HG03521 (cell line): ENCODE measurements around the gene TC2N.
"Not testable (repeated sequence)": the region's sequence is repeated elsewhere in the genome, so short reads cannot be mapped to it uniquely, and the experiment has no call there.

Experiments
- ATAC-seq: cut with Tn5 transposase; IDR thresholded peaks from one replicate; pipeline ENCODE4 v1.9.1; 2021; ENCODE audit warnings: mild to moderate bottlenecking, moderate library complexity; ENCODE audit not compliant: unreplicated experiment

TC2N gene

DNA sequence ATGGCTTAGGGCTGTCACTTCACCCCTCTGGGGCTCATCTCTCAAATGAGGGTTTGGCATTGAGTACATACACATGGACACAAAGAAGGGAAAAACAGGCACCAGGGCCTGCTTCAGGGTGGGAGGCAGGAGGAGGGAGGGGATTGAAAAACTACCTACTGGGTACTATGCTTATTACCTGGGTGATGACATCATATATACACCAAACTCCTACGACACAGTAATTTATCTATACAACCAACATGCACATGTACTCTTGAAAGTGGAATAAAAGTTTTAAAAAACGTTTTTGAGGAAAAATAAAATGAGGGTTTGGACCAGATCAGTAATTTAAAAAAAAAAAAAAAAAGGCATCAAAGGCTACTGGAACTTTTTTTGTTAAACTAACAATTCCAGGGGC lies 3.6 kb upstream of the TC2N start:
- no peak for ATAC-seq

DNA sequence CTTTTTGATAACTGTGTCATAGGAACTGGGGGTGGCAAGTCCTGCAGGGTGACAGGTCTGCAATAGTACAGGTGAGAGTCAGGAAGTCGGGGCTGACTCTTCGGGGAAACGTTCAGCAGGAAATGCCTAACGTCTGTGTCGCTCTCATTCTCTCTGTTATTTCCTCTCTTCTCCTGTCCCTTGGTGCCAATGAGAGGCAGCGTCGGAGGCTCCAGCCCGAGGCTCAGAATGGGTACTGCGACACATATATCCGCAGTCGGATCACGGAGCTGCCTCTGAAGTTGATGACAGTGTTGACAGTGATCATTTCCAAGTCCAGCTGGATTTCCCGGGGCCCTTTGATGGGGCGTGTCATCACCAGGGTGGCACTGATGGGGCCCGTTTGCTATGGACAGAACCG lies 2.7 kb upstream of the TC2N start:
- ATAC-seq = no peak

DNA sequence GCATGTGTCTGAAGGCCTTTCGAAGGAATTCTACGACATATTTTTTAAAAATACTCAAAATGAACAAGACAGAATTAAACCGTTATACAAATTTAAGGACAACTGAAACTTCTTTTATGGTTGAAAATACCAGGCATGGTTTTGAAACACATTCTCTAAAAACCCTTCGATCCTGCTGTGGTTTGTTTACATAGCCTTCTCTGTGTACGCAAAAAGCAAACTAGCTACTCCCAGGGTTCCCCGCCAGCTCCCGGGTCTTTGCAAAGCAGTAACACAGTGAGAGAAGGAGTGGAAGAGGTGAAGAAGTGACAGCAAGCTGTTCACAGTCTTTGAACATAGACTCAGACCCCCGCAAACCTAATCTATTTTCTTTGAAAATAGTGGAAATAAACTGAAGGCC lies 2.2 kb upstream of the TC2N start:
- ATAC-seq = no peak

DNA sequence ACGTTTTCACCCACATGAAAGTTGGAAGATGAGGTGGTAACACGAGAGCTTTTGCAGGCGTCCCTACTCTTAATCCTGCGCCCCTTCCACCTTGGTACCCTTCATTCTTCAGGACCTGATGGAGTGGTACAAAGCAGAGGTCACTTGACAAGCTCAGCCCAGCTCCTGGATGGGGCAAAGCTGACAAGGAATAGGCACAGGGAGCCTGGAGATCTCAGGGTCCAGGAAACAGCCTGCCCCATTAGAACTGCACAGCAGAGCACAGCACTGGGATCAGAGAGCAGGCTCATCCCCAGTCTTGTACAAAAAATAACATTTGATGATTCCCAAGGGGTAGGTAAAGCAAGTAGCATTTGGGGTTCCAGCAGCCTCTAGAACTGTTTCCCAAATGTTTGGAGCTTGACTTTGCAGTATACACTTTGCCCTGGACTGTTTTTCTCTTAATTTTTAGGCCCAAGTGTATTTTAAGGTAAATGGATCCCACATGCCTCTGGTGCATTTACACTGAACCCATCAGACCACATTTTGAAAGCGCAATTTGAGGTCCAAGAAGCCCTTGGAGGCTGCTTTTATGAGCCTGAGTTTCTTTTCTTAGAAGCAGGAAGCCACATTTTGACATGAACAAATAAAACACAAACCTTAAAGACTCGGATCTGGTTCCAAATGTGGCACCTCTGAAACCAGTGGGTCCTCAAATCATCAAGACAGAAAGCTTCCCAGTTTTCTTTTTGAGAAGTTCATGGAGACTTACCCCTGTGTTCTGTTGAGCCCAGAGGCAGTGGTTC lies 633 bp downstream of the TC2N start:
- ATAC-seq = no peak

DNA sequence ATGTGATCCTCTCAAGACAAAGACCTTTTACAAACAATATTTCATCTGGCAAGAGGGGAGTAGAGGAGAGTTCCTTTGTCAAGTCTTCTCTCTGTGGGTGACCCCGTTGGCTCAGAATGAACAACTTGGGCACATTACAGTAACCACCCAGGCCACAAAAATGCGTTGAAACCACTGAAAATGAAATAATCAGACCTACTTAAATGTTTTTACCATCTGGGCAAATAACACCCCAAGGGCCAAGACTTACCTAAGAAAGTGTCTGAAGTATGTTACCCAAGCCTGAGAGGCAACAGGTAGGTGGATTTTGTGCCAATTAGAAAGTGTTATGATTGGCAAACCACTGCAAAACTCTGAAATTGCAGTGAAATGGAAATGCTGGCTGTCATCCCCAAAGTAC lies 1.3 kb downstream of the TC2N start:
- ATAC-seq = no peak

DNA sequence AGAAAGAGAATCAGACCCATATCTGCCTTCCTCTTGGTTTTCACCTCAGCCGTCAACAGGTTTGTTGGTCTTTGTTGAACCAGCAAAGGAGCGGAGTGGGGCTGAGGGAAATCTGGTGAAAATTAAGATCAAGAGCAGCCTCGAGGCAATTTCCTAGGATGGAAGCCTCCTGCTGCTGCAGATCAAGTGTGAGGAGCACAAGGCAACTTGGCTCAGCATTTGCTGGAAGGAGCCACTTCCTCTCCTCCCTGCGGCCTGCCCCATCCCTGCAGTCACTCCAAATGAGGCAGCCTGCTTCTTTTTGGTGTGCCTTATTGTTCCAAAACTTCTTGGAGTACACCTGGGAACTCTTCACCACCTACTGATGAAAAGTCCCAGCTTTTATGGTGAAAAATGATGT lies 4.9 kb downstream of the TC2N start:
- ATAC-seq = no peak

DNA sequence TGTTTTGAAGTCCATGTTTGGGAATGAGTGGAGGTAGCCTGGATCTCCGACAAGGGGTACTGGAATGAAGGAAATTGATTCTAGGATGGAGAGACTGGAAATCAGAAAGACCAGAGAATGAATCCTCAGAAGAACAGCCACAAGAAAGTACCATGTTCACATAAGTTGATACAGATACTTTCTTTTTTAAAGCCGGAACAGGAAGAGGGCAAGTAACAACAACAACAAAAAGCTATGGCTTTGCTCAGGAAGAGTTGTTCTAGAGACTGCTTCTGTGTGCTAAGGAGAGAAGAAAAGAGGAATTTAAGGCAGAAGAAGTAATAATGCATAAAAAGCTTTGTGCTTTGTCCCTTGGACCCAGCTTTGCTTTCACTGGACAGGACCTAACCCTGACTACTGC lies 6.2 kb downstream of the TC2N start:
- no peak for ATAC-seq

DNA sequence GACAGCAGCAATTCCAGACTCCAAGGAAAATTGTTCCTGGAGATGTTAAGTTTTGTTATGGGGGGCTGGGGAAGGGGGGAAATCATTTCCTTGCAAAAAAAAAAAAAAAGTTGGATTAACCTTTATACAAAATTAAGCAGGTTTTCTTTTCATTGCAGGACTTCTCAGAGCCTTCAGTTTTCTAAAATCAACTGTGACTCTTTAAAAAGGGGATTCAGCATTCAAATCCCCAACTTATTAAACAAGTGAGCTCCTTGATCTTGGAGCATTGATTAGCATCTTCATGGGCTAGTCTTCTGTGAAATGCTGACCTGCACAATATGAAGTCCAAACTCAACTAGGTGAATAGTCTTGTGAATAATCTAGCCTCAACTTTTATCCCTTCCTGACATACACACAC lies 7.1 kb downstream of the TC2N start:
- ATAC-seq = no peak

DNA sequence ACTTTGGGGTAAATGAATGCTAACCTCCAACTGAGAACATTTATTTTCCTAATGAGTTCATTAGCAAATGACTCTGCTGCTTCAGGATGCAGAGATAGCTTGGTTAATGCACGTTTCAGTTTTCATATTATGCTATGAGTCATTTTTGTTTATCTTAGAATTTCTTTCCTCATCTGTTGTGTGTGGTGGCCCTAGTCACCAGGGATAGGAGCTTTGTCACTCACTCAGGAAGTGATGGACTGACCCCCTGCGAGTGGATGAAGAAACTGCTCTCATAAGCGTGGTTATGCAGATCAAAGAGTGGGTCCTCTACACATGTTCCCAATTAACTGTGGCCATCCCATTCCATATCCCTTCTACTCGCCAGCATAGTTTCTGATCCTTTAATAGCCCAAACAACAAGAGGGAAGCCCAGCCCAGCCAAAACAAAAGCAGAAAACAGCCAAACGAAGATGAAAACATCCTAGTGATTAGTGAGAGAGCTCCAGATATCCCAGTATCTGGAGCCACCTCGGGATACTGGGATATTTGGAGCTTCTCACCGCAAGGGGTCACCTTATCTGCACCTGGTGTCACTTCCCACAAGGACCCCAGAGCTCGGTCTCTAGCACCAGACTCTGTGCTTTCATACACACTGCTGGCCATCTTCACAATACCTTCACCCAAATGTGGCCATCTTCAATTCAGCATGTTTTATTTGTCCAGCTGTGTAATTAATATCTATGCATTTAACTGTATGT lies 8.6 kb downstream of the TC2N start:
- no peak for ATAC-seq

DNA sequence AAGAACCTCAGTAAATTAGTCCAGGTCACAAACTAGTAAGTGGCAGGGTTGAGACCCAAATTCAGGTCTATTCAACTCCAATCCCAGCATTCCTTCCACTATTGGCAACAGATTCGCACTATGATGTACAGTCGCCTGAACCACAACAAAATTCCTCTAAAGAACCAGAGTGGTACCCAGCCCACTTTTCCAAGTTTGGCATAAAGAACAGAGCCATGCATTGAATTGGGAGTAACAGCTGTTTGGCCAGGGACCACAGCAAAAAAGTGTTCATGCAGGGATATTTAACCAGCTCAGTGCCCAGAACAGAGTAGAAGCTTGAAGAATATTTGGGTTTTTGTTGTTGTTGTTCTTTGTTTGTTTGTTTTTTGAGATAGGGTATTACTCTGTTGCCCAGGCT lies 9.7 kb downstream of the TC2N start:
- no peak for ATAC-seq

DNA sequence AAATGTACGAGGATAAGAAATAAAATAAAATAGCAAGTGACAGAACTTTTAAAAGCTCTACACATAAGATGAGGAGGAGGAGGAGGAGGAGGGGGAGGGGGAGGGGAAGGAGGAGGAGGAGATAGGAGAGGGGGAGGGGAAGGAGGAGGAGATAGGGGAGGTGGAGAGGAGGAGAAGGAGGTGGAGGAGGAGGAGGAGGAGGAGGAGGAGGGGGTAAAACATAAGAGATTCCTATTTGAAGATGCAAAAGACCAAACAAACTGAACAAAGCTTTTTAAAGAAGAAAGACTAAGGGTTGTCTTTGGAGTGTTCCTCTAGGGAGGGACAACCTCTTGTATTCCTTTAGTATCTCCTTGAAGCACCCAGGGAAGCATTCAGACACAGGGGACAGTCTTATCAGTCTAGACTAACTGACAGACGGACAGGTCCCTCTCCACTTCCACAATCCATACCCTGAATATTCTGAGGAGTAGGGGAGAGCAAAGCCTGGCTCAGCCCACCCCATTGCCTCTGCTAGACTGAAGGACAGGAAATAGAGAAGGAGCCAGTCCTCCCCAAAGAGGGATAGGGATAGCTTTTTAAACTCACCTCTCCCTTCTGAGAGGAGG lies 12.9 kb downstream of the TC2N start:
- no peak for ATAC-seq

DNA sequence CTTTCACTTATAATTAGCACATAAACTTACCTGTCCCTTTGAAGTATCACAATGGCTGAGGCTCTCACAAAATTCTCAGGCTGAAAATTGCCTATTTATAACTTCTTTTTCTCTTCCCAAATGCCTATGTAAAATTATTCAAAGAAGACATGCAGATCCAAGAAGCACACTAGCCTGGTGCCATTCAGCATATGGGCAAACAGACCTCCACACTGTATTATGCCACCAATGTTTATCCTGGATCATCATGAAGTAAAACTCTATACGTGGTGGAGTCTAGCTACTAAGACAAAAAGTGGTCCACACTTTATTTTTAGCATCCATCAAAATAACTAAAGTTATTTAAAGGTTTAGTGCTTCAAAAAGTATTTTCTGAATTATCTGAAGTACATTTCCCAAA lies 15.8 kb downstream of the TC2N start:
- ATAC-seq = no peak

DNA sequence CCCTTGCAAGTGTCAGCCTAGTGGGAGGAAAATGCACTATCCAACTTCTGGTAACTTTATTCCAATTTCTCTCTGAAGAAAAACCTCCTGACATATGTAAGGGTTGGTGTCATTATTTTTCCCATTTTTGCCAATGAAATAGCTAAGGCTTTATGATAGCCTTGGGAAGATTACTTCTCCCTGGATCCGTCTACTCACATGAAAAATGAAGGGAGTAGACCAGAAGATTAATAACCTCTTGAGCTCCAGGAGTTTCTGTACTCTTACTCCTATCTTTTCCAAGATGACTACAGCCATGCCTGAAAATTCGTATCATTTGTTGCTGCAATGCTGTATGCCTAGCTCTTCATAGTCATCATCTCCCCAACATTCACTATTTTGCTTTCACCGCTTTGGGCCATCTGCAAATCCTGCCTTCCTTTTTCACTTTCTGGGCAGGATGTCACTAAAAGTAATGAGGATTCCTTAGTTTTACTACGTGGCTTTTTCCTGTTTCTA lies 18.8 kb downstream of the TC2N start:
- ATAC-seq = no peak

DNA sequence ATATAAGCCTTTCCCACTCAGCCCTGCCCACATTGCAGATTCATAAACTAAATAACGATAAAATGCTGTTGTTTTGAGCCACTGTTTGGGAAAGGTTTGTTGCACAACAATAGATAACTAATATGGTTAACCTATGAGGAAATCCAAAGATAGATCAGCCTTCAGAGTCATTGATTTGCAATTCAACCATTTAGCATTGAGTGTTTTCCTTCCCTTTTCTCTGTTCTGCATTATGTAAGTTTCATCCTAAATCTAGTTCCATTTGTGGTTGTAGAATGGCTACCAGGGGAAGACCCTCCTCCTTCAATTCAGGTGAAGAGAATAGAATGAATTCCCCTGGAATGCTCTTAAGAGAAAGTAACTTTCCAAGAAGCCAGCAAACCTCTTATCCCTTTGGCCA lies 19.6 kb downstream of the TC2N start:
- ATAC-seq = no peak

DNA sequence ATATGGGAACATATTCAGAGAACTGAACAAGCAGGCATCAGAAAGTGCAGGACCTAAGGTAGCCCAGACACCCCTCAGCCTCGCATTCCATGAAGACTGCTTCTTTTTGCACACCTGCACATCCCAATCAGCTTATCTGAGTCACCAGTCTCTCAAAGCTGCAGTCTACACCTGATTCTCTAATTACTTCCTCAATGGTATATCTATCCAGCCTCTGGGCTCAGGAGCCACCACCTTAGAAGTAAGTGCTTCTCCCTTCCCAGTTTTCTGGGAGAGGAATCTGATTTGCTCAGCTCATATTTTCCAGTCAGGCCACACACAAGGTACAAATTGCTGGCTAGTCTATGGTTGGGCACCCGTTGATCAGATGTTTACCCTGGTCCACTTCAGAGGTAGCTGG lies 21.7 kb downstream of the TC2N start:
- ATAC-seq = no peak

DNA sequence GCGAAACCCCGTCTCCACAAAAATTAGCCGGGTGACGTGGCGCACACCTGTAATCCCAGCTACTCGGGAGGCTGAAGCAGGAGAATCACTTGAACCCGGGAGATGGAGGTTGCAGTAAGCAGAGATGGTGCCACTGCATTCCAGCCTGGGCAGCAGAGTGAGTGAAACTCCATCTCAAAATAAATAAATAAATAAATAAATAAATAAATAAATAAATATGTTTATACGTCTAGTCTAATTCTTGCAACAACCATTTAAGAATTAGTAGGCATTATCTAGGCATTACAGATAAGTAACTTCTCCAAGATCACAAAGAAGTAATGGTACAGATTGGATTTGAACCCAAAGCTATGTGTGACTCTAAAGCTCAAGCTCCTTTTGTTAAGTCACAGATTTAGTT lies 22.3 kb downstream of the TC2N start:
- not testable (repeated sequence) for ATAC-seq

DNA sequence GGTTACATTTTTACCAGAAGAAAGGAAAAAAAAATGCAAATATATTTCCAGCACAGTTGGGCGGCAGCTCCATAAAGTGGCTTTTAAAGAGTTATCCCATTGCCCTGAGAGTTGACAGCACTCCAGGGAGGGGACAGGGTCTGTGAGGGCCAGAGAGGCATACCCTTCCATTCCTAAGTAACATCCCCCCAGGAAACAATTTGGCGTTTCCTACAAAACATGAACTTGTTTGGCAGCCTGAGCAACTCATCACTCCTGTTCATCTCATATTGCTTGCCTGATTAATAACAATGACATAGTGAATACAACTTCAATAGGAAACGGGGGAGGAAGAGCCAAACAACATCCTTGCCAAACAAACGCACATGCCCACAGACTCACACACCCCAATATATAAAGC lies 23.3 kb downstream of the TC2N start:
- no peak for ATAC-seq

DNA sequence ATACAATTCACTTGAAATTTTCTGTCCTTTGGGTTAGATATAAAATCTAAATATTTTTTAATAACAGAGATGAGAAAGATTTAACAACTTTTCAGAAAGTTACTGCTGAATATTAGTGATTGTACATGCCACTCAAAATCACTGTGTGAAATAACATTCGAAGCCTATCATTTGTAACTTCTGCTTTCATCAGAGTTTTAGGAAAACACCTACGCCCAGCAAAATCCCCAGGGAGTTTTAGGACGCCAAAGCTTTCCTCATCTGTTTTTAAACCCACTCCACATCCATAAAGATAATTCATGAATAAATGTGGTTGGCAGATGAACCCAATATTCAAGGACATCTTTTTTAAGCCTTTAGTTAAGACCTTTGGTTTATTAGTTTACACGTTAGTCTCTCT lies 23.9 kb downstream of the TC2N start:
- no peak for ATAC-seq

DNA sequence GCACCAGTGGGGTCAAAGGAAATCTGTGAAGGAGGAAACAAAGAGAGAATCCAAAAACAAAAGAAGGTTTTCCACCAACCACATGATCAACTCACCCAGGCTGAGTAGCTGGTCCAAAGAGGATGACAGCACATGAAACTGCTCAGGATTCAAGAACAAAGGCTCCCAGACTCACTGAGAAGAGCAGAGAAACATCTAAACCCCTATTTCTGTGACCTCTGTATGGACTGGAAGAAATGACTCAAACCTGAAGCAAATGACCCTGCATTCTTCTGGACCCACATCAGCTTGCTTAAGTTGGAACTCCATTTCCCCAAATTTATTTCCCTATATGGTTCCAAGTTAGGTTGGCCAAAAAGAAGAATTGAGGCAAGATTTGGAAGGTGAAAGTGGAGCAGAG lies 26.3 kb downstream of the TC2N start:
- ATAC-seq = no peak

DNA sequence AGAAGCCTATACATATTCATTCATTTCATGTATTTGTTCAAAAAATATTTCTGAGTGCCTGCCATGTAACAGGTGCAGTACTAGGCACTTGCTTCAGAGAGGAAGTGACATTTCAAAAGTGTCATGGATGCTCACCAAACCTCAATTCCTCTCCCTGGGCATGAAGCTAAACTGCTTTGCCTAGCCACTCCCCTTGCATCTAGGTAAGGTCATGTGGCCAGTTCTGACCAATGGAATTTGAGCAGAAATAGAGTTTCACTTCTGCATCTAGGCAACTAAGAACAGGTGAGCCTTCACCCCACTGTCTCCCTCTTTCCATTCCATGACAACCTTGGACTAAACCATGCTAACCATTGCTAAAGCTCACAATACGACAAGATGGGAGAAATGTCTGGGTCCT lies 27.6 kb downstream of the TC2N start:
- no peak for ATAC-seq

DNA sequence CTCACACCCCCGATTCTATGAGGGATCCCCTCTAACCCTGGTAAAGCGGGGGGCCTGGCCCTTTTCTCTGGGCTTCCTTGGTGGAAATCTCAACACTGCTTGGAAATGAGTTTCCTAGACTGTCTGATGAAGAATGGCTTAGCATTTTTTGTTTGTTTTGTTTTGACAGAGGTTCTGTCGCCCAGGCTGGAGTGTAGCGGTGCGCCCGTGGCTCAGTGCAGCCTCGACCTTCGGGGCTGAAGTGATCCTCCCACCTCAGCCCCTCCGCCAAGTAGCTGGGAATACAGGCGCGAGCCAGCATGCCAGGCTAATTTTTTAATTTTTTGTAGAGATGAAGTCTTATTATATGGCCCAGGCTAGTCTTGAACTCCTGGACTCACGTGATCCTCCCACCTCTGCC lies 30.3 kb downstream of the TC2N start:
- ATAC-seq = no peak
